Measurements from ENCODE around the gene RUFY4.
A peak's percentile ranks its signal among the peaks of the same experiment; 100 is the strongest.
"Not testable (repeated sequence)": the region's sequence is repeated elsewhere in the genome, so short reads cannot be mapped to it uniquely, and the experiment has no call there.

Gene RUFY4

DNA sequence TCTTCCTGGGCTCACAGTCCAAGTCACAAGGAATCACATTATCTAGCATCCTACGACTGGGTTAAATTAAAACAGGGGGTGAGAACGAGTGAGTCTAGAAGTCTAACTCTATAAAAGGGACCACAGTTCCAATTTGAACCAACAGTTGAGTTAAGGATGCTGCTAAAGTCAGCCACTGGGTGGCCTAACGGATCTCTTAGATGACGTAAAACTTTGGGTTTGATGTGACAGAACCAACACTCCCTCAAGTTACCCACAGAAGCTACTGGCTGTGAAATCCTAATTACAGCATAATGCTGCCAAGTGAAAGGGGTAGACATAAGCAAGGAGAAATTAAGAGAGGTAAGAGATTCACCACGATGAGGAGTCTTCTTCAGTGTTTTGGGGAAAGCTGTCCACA lies 32.7 kb upstream of the RUFY4 start:
- no peak overlapping the region for H3K4me3 ChIP-seq (ENCODE audit: low read depth, low read length)
- TF ChIP-seq, protein P1, sequence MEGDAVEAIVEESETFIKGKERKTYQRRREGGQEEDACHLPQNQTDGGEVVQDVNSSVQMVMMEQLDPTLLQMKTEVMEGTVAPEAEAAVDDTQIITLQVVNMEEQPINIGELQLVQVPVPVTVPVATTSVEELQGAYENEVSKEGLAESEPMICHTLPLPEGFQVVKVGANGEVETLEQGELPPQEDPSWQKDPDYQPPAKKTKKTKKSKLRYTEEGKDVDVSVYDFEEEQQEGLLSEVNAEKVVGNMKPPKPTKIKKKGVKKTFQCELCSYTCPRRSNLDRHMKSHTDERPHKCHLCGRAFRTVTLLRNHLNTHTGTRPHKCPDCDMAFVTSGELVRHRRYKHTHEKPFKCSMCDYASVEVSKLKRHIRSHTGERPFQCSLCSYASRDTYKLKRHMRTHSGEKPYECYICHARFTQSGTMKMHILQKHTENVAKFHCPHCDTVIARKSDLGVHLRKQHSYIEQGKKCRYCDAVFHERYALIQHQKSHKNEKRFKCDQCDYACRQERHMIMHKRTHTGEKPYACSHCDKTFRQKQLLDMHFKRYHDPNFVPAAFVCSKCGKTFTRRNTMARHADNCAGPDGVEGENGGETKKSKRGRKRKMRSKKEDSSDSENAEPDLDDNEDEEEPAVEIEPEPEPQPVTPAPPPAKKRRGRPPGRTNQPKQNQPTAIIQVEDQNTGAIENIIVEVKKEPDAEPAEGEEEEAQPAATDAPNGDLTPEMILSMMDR (IDR thresholded peaks at IDR 0.05; ENCODE audit: borderline replicate concordance, insufficient read depth, low read depth, low read length): peak; percentile 39; the same call in 1 of the 2 replicates

- TF ChIP-seq, protein P1 (IDR thresholded peaks at IDR 0.05; ENCODE audit: borderline replicate concordance, insufficient read depth, low read depth, low read length): no peak
- H3K4me3 ChIP-seq (ENCODE audit: low read depth, low read length): no peak overlapping the region
Measured at GRCh38 chr2:218039171-218039570, 29.9 kb upstream of the RUFY4 start.

GRCh38 chr2:218040883-218041282 lies 28.2 kb upstream of the RUFY4 start:
- TF ChIP-seq, protein P1 (IDR thresholded peaks at IDR 0.05; ENCODE audit: borderline replicate concordance, insufficient read depth, low read depth, low read length): no peak
- H3K4me3 ChIP-seq (ENCODE audit: low read depth, low read length): no peak overlapping the region

GRCh38 chr2:218041302-218042168 lies 27.5 kb upstream of the RUFY4 start:
- TF ChIP-seq, protein P1 (IDR thresholded peaks at IDR 0.05; ENCODE audit: borderline replicate concordance, insufficient read depth, low read depth, low read length): no peak
- no peak overlapping the region for H3K4me3 ChIP-seq (ENCODE audit: low read depth, low read length)

DNA sequence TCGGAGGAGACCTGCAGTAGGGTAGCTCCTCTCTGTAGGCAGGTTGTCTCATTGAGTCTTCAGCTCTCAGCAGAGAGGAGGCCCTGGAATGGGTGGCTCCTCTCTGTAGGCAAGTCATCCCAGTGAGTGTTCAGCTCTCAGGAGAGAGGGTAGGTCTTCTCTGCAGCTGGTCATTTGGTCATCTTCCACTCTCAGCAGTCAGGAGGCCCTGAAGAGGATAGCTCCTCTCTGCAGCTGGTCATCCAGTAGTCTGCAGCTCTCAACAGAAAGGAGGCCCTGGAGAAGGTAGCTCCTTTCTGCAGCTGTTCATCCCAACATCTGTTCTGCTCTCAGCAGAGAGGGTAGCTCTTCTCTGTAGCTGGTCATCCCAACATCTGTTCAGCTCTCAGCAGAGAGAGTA lies 26.0 kb upstream of the RUFY4 start:
- TF ChIP-seq, protein P1 (IDR thresholded peaks at IDR 0.05; ENCODE audit: borderline replicate concordance, insufficient read depth, low read depth, low read length): no peak
- no peak overlapping the region for H3K4me3 ChIP-seq (ENCODE audit: low read depth, low read length)

GRCh38 chr2:218043701-218044109 lies 25.3 kb upstream of the RUFY4 start:
- no peak overlapping the region for H3K4me3 ChIP-seq (ENCODE audit: low read depth, low read length)
- TF ChIP-seq, protein P1 (IDR thresholded peaks at IDR 0.05; ENCODE audit: borderline replicate concordance, insufficient read depth, low read depth, low read length): no peak

DNA sequence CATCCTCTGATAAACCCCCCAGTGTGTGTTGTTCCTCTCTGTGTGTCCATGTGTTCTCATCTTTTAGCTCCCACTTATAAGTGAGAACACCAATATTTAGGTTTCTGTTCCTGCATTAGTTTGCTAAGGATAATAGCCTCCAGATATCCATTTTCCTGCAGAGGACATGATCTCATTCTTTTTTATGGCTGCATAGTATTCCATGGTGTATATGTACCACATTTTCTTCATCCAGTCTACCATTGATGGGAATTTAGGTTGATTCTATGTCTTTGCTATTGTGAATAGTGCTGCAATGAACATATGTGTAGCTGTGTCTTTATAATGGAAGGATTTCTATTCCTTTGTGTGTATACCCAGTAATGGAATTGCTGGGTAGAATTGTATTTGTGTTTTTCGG lies 24.5 kb upstream of the RUFY4 start:
- H3K4me3 ChIP-seq (ENCODE audit: low read depth, low read length): not testable (repeated sequence)
